Endodermal cell (in vitro differentiated cells): ENCODE measurements around the gene SLC16A4. TPM values are rescaled to one million over a fixed set of nuclear protein-coding genes. Genes with fewer than 3 reads are reported as not detected.

Source experiments
- DNase-seq: peaks from one replicate; pipeline ENCODE4 v3.0.0-alpha.2; 2017
- H3K27ac ChIP-seq: 2 replicates; pipeline ENCODE4 v1.5.1; 2013; ENCODE audit warnings: mild to moderate bottlenecking, low read depth, low read length, moderate library complexity
- H3K27me3 ChIP-seq: 2 replicates; pipeline ENCODE4 v1.6.1; 2013; ENCODE audit warnings: mild to moderate bottlenecking, low read length, moderate library complexity; ENCODE audit not compliant: insufficient read depth, control insufficient read depth, poor library complexity, severe bottlenecking
- H3K36me3 ChIP-seq: 2 replicates; pipeline ENCODE4 v1.7.0; 2013; ENCODE audit warnings: mild to moderate bottlenecking, low read length, moderate library complexity; ENCODE audit not compliant: control insufficient read depth, insufficient read depth
- H3K4me1 ChIP-seq: one replicate; pipeline ENCODE4 v1.7.0; 2013; ENCODE audit warnings: low read length; ENCODE audit not compliant: control insufficient read depth, insufficient read depth
- H3K4me3 ChIP-seq: 2 replicates; pipeline ENCODE4 v1.5.1; 2013; ENCODE audit warnings: mild to moderate bottlenecking, low read length, moderate library complexity
- H3K9ac ChIP-seq: 2 replicates; pipeline ENCODE4 v1.6.1; 2013; ENCODE audit warnings: mild to moderate bottlenecking, low read length, moderate library complexity; ENCODE audit not compliant: poor library complexity, severe bottlenecking; ENCODE audit errors: extremely low read depth
- H3K9me3 ChIP-seq: 2 replicates; pipeline ENCODE4 v1.6.1; 2013; ENCODE audit warnings: mild to moderate bottlenecking, low read length, moderate library complexity; ENCODE audit not compliant: control insufficient read depth
- H3K27ac Mint-ChIP-seq: 2 replicates; pipeline ENCODE4 v1.8.0; 2020; ENCODE audit warnings: mixed read lengths
- H3K27me3 Mint-ChIP-seq: 2 replicates; pipeline ENCODE4 v1.8.0; 2021; ENCODE audit warnings: mild to moderate bottlenecking, mixed read lengths; ENCODE audit not compliant: insufficient read depth
- H3K36me3 Mint-ChIP-seq: 2 replicates; pipeline ENCODE4 v1.8.0; 2020; ENCODE audit warnings: low read depth, mixed read lengths
- H3K4me1 Mint-ChIP-seq: 2 replicates; pipeline ENCODE4 v1.8.0; 2020; ENCODE audit warnings: mixed read lengths
- H3K4me3 Mint-ChIP-seq: 2 replicates; pipeline ENCODE4 v1.8.0; 2020; ENCODE audit warnings: mild to moderate bottlenecking, moderate library complexity, mixed read lengths
- H3K9me3 Mint-ChIP-seq: 2 replicates; pipeline ENCODE4 v1.8.0; 2020; ENCODE audit warnings: mild to moderate bottlenecking, mixed read lengths
- WGBS, 2 experiments: methylation state at CpG; one replicate each; pipeline versions ENCODE4 v1.1.5 to v1.1.7; 2013; ENCODE audit warnings: missing lambda C conversion rate in 2 of 2, mixed read lengths in 1 of 2; ENCODE audit not compliant: insufficient coverage in 1 of 2, insufficient read length in 1 of 2; 5-methylcytosine and 5-hydroxymethylcytosine counted together
- total RNA-seq, 2 donors: library from RNA; stranded (reverse); fragmentation: NEBNext Ultra II Directional in 1 of 2; extraction: Animal tissue kit (Norgen Biotek cat#: 25700) in 1 of 2; gene quantifications; 2 replicates in 1 of 2; 3 replicates in 1 of 2; pipeline ENCODE4 v1.2.1, GENCODE V29; 2021
- TF ChIP-seq, protein P1 (sequence below): fragments of 200-600 bp; sonication (generic); conservative IDR thresholded peaks from 2 replicates; pipeline ENCODE4 v1.5.0; 2021; ENCODE audit warnings: antibody characterized with exemption, mild to moderate bottlenecking

The SLC16A4 gene
- total RNA-seq, 2 donors from 2014 or later: 0.55 to 0.86 TPM

DNA sequence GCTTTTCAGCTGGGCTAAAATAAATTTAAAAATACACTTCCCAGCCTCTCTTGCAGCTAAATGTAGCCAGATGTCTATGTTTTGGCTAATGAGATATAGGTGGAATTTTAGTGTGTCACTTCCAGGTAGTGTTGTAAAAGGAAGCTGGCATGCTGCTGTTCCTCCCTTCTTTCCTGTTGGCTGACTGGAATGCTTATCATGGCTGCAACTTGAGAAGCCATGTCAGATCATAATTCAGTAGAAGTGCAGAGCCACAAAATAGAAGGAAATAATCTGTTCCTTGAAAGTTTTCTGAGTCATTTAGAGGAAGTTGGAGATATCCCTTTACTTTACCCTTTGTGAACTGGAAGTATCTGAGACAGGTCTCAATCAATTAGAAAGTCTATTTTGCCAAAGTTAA lies 62.6 kb downstream of the SLC16A4 start:
- no peaks in the 10 kb centered on the region for H3K9me3 Mint-ChIP-seq
- Histone ChIP-seq H3K27me3 (no peaks in the 10 kb centered on the region), H3K9me3 (no peaks in the 10 kb centered on the region), H3K27ac (no peak overlapping the region), H3K36me3 (no peaks in the 10 kb centered on the region), H3K9ac (no peak overlapping the region), H3K4me1 (no peaks in the 10 kb centered on the region), H3K4me3 (no peak overlapping the region)
- peaks cover 2% of the 10 kb centered on the region for H3K36me3 Mint-ChIP-seq
- no peak overlapping the region for H3K27ac Mint-ChIP-seq
- H3K27me3 Mint-ChIP-seq: no peaks in the 10 kb centered on the region
- H3K4me3 Mint-ChIP-seq: no peak overlapping the region
- no peak for DNase-seq
- TF ChIP-seq, protein P1, sequence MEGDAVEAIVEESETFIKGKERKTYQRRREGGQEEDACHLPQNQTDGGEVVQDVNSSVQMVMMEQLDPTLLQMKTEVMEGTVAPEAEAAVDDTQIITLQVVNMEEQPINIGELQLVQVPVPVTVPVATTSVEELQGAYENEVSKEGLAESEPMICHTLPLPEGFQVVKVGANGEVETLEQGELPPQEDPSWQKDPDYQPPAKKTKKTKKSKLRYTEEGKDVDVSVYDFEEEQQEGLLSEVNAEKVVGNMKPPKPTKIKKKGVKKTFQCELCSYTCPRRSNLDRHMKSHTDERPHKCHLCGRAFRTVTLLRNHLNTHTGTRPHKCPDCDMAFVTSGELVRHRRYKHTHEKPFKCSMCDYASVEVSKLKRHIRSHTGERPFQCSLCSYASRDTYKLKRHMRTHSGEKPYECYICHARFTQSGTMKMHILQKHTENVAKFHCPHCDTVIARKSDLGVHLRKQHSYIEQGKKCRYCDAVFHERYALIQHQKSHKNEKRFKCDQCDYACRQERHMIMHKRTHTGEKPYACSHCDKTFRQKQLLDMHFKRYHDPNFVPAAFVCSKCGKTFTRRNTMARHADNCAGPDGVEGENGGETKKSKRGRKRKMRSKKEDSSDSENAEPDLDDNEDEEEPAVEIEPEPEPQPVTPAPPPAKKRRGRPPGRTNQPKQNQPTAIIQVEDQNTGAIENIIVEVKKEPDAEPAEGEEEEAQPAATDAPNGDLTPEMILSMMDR: no peak
- H3K4me1 Mint-ChIP-seq: no peaks in the 10 kb centered on the region

DNA sequence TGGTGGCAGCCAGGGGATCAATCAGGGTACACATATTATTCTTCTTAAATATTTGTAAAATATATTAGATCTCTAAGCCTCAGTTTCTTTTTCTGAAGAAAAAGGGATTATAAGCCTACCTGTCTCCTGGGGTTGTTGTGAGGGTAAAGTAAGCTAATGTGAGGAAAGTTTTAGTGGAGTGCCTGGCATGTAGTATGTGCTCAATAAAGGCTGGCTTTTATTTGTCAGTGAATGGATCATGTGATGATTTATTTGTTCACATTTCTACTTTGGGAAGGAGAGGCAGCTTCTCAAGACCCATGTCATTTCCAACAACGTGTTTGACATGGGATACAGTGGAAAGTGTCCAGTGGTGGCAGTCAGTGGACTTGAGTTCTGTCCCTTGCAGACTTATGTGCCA lies 64.0 kb downstream of the SLC16A4 start:
- no peak overlapping the region for H3K4me3 Mint-ChIP-seq
- H3K9me3 Mint-ChIP-seq: no peaks in the 10 kb centered on the region
- Histone ChIP-seq H3K4me3 (no peak overlapping the region), H3K4me1 (no peaks in the 10 kb centered on the region), H3K27ac (no peak overlapping the region), H3K9ac (no peak overlapping the region), H3K9me3 (no peaks in the 10 kb centered on the region), H3K27me3 (no peaks in the 10 kb centered on the region), H3K36me3 (no peaks in the 10 kb centered on the region)
- no peak for DNase-seq
- H3K27me3 Mint-ChIP-seq: no peaks in the 10 kb centered on the region
- H3K4me1 Mint-ChIP-seq: no peaks in the 10 kb centered on the region
- 78% methylated on average over 1 of the region's 1 CpG; no CpG with 5 or more reads in 1 of the 2 experiments for WGBS, 2 experiments
- peaks cover 2% of the 10 kb centered on the region for H3K36me3 Mint-ChIP-seq
- no peak overlapping the region for H3K27ac Mint-ChIP-seq
- TF ChIP-seq, protein P1: no peak

DNA sequence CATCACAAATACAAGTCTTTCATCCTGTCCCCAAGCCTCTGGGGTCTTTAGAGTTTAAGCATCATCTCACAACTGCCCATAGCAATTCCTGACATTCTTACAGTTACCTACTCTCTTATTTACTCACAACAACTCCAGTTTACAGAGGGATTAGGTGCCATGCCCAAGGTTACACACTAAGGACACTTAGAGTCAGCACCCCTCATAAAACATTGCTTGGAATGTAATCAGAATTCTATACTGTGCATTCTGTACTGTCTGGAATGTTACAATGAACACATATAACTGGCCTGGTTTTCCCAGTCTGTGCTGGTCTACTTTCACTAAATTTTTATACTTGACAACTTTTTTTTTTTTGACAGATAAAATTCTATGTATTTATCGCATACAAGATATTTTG lies 66.2 kb downstream of the SLC16A4 start:
- TF ChIP-seq, protein P1: no peak
- H3K9me3 Mint-ChIP-seq: no peaks in the 10 kb centered on the region
- DNase-seq: no peak
- H3K36me3 Mint-ChIP-seq: no peaks in the 10 kb centered on the region
- no peak overlapping the region for H3K27ac Mint-ChIP-seq
- H3K4me3 Mint-ChIP-seq: no peak overlapping the region
- Histone ChIP-seq H3K9me3 (no peaks in the 10 kb centered on the region), H3K36me3 (no peaks in the 10 kb centered on the region), H3K27ac (no peak overlapping the region), H3K4me3 (no peak overlapping the region), H3K9ac (no peak overlapping the region), H3K27me3 (no peaks in the 10 kb centered on the region), H3K4me1 (no peaks in the 10 kb centered on the region)
- H3K4me1 Mint-ChIP-seq: no peaks in the 10 kb centered on the region
- no CpG with 5 or more reads among the region's 1 CpG for WGBS, 2 experiments
- H3K27me3 Mint-ChIP-seq: peaks cover under 1% of the 10 kb centered on the region
